Activated effector memory CD4-positive, alpha-beta T cell treated with Interleukin-2 at 50 U/mL for 16 hours (primary cell): ENCODE results near the gene DNAI2.

Source experiments
- DNase-seq: peaks from one replicate; pipeline ENCODE4 v3.0.0-alpha.2; 2020

DNAI2 gene

GRCh38 chr17:74345433-74346241, 71.6 kb downstream of the DNAI2 start:
- no peak for DNase-seq

- no peak for DNase-seq
Measured at GRCh38 chr17:74347646-74348045, 73.6 kb downstream of the DNAI2 start.

- no peak for DNase-seq
Measured at GRCh38 chr17:74349120-74349519, 75.1 kb downstream of the DNAI2 start.

GRCh38 chr17:74350486-74350885, 76.5 kb downstream of the DNAI2 start:
- DNase-seq, result no peak

GRCh38 chr17:74351552-74352210, 77.6 kb downstream of the DNAI2 start:
- no peak for DNase-seq

- no peak for DNase-seq
Measured at GRCh38 chr17:74353446-74354060, 79.5 kb downstream of the DNAI2 start.

- peak; percentile 39 for DNase-seq
Measured at GRCh38 chr17:74354123-74354522, 80.1 kb downstream of the DNAI2 start.

- no peak for DNase-seq
Measured at GRCh38 chr17:74354561-74354960, 80.5 kb downstream of the DNAI2 start.

GRCh38 chr17:74355065-74355464, 81.0 kb downstream of the DNAI2 start:
- DNase-seq, result no peak

- DNase-seq, result peak; percentile 7
Measured at GRCh38 chr17:74356646-74357465, 82.8 kb downstream of the DNAI2 start.

GRCh38 chr17:74357466-74357809, 83.4 kb downstream of the DNAI2 start:
- no peak for DNase-seq

GRCh38 chr17:74358697-74359096, 84.7 kb downstream of the DNAI2 start:
- no peak for DNase-seq

- no peak for DNase-seq
Measured at GRCh38 chr17:74359916-74360315, 85.9 kb downstream of the DNAI2 start.

GRCh38 chr17:74360899-74361229, 86.8 kb downstream of the DNAI2 start:
- DNase-seq, result no peak

GRCh38 chr17:74361230-74362068, 87.4 kb downstream of the DNAI2 start, which contains the start of gene BTBD17:
Gene BTBD17 (minus strand): TSS chr17:74361868. CDS start chr17:74361819, 49 bp downstream.
- DNase-seq, result peak; percentile 23

GRCh38 chr17:74362069-74362405, 88.0 kb downstream of the DNAI2 start:
- DNase-seq, result no peak

GRCh38 chr17:74362810-74363498, 88.9 kb downstream of the DNAI2 start:
- DNase-seq, result no peak
